HG03060 (cell line): Measurements from ENCODE around the gene RNF14.
A peak's percentile ranks its signal among the peaks of the same experiment; 100 is the strongest.
"Not testable (repeated sequence)": the region's sequence is repeated elsewhere in the genome, so short reads cannot be mapped to it uniquely, and the experiment has no call there.

Experiments
- ATAC-seq: cut with Tn5 transposase; IDR thresholded peaks from one replicate; pipeline ENCODE4 v1.9.1; 2021; ENCODE audit warnings: low read depth, moderate number of reproducible peaks; ENCODE audit not compliant: unreplicated experiment

Gene RNF14, protein sequence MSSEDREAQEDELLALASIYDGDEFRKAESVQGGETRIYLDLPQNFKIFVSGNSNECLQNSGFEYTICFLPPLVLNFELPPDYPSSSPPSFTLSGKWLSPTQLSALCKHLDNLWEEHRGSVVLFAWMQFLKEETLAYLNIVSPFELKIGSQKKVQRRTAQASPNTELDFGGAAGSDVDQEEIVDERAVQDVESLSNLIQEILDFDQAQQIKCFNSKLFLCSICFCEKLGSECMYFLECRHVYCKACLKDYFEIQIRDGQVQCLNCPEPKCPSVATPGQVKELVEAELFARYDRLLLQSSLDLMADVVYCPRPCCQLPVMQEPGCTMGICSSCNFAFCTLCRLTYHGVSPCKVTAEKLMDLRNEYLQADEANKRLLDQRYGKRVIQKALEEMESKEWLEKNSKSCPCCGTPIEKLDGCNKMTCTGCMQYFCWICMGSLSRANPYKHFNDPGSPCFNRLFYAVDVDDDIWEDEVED

DNA sequence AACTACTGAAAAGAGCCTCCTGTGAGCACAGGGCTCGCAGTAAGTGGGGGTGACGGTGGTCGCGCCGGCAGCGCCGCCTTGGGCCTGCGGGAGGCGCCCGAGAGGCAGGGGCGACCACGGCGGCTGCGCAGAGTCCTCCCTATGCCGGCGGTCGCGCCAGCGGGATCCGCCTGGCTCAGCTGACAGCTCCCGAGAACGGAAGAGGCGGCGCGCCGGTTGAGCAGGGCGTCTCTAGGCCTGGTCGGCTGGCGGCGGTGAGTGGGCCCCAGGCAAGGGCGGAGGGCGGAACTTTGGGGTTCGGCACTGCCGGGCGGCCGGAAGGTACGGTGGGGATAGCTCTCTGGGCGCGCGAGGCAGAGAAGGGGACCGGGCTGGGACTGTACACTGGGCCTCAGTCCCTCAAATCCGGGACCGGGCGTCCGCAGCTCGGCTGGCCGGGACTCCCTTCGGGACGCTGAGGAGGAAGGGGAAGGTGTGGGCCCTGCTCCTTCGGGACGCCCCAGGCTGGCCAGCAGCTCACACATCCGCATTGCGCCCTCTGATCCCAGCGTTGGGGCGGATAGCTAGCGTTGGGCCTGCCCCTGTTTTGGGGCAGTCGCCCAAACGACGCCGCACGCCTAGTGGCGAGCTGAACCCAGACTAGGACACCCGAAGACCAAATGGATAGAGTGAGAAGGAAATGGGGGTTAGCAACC is at the start of gene RNF14:
TSS of gene RNF14 (plus strand) at position 192 of the 695 bp plus-strand sequence. CDS start 4,484 bp downstream, outside the sequence.
- peak; percentile 74 for ATAC-seq

DNA sequence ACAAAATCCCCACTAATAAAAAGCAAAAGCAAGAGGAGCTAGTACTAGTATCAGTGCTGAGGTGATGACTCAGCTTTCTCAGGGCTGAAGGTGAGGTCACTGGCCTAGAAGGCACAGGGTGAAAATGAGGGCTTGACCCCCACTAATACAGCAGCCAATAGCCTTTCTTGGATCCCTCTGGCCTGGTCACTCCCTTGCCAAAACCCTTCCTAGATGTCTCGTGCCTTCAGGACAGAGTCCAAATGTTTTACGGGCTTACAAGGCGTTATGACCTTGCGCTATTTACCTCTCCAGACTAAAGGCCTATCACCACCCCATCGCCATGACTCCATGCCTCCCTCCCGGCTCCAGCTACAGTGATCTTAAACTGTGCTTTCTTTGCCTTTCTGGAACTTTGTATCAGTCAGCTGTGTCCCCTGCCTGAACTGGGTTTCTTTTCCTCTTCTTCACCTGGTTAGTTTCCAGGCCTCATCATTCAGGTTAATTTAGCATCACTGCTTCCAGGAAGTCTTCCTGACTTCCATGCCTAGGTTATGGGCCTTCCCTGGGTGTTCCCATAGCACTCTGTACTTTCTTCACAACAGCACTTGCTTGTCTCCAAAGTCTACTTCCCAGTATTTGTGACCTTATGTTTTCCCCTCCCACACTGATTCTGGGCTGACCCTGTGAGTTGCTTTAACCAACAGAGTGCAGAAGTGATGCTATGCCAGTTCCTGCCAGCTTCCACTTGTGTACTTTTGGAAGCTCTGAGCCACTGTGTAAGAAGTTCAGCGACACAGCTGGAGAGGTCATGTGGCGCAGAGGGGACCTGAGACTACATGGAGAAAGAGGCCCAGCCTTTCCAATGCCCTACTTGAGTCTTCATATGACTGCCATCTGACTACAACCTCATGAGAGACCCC is 49.4 kb upstream of the RNF14 start:
- ATAC-seq = no peak

DNA sequence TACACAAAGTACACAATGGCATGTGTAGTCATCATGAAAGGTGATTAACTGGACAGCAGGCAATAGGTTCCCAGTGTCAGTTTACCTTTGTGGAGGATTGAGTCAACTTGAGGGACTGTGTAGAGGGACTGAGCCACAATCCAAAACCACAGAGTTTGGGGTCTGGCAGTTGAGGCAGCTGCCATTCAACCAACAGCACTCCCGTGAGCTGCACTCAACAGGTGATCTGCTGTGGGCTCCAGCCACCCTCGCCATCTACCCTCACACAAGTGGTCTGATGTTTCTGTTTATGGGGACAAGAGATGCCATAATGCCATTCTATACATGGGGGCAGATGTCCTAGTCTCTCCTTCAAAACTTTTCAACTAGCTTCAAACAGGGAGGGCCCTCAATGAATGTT is 48.1 kb upstream of the RNF14 start:
- ATAC-seq = no peak

DNA sequence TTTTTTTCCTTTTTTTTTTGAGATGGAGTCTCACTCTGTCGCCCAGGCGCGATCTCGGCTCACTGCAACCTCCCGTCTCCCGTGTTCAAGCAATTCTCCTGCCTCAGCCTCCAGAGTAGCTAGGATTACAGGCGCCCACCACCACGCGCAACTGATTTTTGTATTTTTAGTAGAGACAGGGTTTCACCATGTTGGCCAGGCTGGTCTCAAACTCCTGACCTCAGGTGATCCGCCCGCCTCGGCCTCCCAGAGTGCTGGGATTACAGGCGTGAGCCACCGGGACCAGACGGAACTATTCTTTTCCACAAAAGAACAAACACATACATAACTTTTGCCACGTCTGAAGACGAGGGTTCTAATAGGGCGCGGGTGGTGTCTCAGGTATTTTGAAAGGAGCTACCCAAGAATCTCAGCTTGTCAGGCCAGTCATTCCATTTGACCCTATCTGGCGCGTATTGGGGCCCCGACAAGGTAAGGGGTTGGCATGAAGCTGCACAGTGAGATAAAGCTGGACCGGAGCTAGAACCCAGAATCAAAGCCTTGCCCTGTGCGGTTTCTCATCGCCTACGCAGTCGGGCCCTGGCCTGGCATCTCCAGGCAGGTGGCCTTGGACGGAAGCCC is 46.0 kb upstream of the RNF14 start:
- ATAC-seq = not testable (repeated sequence)

DNA sequence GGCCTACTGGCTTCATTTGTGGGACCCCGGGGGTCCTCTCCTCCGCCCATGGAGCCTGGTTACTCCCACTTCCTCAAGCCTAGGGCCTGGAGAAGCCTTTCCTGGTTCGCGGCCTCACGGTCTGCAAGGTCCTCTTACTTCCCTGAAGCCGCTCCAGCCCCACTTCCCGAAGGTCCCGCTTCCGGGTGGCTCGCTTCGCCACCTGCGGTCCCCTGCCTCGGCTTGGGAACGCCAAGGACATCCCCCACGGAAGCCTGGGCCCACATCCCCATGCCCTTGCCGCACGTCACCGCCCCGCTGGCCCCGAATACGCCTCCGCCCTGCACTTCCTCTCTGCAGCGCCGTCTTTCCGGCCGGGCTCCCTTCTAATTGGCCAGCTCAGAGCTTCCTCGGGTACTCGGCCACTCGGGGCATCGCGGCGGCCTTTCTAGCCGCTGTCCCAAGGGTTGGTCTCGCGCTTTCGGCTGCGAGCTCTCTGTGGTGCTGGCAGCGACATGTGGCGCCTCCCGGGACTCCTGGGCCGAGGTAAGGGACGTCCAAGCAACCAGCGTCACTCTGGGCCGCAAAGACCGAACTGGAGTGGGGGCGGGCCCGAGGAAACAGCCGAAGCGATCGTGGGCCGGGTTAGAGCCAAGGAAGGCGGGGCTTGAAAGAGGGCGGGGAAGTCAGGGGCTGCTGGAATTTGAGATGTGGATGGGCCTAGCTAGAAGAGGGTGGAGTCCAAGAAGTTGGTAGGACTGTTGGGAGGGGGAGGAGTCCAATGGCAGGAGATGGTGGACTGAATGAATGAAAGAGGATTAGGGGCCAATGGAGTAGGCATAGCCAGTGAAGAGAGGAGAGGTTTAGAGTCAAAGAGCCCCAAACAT is 45.2 kb upstream of the RNF14 start, which contains the start of gene DELE1:
TSS of gene DELE1 (plus strand) at position 424 of the 866 bp plus-strand sequence. CDS start at position 495, 71 bp downstream.
- peak; percentile 87 for ATAC-seq

DNA sequence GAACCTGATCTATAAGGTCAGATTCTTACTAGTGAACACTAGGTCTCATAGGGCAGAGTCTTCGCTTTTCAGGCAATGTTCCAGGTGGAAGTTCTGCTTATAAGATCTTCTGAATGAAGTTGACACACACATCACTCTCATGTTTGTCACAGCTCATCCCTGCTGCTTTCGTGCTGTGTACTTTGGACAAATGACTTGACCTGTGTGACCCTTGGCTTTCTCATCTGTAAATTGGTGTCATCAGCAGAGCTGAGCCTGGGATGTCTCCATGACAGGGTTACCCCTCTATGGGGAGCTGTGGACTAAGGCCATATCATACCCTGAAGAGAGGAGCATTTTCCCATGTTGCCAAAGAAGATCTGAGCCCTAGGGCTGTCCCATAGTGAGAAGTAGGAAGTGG is 42.5 kb upstream of the RNF14 start:
- no peak for ATAC-seq

DNA sequence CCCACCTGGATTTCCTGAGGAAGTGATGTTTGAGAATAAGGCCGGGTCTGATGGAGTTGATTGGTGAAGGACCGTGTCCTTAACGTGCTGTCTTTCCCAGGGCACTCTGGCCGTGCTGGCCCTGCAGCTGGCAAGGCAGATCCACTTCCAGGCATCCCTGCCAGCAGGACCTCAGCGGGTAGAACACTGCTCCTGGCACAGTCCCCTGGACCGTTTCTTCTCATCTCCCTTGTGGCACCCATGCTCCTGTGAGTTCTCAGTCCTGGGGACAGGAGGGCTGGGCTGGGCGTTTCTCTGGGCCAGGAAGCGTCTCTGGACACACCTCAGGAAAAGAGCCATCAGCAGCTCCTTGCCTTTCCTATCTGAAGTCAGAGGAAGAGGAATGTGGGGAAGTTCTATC is 40.9 kb upstream of the RNF14 start:
- ATAC-seq = no peak

DNA sequence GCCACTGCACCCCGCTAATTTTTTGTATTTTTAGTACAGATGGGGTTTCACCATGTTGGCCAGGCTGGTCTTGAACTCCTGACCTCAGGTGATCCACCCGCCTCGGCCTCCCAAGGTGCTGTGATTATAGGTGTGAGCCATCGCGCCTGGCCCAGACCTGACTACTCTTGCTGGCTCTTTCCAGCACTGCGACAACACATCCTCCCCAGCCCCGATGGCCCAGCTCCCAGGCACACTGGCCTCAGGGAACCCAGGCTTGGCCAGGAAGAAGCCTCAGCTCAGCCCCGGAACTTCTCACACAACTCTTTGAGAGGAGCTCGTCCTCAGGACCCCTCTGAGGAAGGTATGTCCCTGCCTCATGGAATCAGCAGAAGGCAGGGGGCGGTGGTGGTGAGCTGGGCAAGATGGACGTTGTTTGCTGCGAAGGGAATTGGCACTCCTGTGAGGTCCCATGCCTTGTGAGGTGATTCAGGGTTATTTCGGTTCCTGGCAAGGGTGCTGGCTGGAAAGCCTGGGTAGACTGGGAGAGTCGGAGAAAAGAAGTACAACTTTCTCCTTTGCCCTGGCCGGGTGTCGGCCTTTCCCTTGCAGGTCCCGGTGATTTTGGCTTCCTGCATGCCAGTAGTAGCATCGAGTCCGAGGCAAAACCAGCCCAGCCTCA is 39.4 kb upstream of the RNF14 start:
- ATAC-seq = no peak

DNA sequence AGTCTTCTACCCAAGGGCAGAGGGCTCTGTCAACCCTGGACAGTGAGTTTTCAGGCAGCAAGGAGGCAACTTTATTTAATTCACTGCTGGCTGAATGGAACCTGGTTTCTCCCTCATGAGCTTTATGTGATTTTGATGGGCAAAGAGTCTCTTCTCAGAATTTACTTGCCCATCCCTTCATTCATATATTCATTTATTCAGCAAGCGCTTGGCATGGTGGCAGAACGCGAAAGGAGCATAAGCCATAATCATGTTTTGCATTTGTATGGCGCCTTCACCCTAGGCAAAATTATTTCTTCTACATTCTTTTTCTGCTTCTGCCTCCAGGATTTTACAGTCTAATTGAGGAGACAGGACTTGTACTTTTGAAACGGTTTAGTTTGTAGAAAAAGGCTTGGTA is 37.2 kb upstream of the RNF14 start:
- ATAC-seq = no peak

DNA sequence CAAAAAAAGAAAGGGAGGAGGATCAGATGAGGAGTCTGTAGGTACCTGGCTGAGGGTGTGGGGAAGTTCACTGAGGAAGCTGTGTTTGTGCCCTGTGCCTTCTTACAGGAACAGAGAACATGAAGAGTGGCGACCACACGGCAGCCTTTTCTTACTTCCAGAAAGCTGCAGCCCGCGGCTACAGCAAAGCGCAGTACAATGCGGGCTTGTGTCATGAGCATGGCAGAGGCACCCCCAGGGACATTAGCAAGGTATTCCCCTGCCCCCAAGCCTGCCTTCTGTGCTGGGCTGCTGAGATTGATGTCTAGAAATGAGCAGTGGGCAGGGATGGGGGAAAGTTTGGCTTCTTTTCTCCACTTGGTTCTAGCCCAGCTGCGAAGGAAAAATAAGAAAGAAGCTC is 35.8 kb upstream of the RNF14 start:
- ATAC-seq = no peak

DNA sequence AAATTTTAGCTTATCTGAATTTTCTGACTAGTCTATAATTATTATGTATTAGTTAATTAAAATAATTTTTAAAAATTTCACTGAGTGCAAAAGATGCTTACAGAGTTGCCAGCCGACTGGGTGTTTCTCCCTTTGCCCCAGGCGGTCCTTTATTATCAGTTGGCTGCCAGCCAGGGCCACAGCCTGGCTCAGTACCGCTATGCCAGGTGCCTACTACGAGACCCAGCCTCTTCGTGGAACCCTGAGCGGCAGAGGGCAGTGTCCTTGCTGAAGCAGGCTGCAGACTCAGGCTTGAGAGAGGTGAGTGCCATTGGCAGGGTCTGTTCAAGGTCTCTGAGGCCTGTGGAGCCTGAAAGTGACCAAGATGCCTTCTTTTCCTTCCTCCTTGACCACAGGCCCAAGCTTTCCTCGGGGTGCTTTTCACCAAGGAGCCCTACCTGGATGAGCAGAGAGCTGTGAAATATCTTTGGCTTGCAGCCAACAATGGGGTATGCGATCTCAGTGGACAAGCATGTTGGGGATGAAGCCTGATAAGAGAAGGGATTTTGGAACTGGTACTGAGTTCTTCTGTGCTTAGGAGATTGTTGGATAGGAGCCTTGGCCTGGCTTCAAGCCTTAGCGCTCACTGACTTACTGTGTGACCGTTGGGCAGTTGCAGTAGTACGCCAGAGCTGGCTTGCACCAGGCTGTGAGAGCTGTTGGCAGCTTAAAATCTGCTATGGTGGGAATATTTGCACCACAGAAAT is 34.6 kb upstream of the RNF14 start:
- ATAC-seq = no peak

DNA sequence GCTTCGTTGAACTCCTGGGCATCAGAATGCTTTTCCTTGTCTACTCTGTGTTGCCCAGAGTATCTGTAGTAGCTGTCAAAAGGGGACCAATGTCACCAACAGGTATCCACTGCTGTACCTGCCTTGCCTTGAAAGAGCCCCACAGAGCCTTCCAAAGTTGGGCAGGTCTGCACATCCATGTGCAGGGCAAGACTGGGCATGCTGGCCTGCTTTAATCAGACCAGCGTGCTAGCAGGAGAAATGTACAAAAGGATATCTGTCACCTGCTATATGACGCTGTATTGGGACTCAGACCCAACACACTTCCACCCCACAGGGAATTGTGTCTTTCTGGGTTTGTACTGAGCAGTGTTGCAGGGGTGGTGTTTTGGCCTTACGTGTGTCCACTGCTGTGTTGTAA is 33.4 kb upstream of the RNF14 start:
- ATAC-seq = no peak

DNA sequence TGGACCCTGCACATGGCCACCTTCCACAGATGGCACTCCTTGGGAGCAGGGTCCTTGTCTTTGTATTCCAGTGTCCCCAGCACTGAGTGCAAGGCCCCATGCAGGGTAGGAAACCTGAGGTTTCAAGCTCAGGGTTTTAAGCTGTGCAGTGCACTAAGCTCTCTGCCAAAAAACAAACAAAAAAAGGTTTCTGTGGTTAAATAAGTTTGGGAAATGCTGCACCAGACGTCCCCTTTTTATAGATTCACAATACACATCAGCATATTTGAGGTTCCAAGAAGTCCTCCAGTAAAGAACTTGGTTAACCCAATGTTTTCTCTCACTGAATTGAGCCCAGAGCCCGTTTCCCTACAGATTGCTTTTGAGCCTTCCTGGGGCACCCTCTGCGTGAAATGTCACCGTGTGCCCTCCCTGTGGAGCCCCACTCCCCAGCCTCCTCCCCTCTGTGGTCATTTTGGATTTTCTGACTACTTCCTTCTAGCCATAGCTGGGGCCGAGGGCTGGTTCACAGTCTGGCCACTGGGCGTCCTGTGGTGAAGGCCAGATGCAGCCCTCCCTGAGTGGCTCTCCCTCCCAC is 28.1 kb upstream of the RNF14 start:
- ATAC-seq = no peak

DNA sequence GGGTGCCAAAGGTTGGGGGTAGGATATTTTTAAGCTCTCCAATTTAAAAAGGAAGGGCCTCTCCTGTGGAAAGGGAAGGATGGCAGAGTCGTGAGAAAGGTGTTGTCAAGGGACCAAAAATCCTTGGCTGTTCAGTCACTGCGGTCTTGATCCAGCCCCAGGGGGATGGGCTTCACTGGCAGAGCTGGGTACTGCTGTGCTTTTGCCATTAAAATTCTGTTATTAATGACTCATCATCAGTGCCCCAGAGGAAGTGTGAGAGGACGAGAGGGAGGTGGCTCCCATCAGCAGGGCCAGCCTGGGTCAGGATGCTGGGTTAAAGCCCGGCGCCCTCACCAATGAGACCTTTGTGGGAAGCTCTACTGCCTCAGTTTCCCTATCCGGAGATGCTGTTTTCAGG is 27.6 kb upstream of the RNF14 start:
- no peak for ATAC-seq

DNA sequence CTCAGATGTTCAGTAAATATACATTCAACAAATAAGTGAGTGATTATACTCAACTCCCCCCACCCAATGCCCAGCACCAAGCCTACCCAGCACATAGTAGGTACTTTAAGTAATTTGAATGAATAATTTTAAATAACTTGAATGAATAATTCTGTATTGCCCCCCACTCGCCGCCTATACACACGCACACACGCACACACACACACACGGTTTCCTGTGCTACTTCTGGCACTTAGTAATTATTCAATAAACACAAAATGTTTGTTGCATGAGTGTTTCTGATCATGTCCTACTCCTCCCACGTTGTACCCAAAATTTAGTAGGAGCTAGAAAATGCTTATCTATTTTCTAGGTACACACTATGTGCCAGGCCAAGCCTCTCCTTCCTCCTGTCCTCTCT is 27.1 kb upstream of the RNF14 start:
- ATAC-seq = no peak

DNA sequence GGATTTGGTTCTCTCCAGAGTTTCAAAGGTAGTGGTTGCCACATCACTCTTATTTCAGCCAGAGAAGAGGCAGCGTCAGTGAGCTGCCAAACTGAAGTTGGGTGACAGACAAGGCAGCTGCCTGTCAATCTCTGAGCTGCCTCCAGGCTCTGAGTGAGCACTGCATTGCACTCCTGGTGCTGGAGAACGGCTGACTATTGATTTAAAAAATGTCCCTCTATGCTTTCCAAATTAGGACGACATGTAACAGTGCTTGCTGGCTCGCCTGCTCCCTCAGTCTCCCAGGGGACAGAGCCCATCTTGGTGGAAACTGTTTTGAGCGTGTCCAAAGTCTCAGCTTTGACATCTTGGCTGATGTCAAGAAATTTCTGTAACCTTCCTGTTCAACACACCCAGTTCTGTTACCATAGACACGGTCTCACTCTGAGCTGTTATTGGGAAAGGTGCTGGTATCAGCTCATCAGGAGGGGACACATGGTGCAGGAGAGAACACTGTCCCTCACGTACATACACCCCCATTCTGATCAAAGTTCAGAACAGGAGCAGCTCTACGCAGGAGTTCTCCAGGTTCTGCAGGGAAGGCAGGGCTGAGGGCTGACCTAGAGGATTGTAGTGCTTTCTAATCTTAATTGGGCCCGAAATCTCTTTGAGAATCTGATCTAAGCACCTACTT is 26.6 kb upstream of the RNF14 start:
- ATAC-seq = no peak

DNA sequence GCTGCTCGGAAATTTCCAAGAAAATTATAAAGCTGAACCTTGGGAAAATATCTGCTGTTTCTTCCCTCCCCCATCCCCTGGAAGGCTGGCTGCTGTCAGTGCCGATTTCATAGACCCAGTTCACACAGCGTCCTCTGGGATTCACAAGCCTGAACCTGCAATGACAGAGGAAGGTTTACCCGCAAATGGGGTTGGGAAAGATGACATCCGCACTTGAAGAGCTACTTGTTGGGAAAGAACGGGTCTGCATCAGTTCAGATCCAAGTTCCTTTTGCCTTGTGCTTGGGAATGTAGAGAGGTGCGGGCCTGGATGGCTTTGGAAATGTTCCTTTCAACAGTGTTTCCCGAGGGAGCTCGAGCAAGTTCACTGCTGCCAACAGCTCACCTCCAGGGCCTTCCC is 24.8 kb upstream of the RNF14 start:
- no peak for ATAC-seq
